ENCODE measurements around the gene PRICKLE1.

Gene PRICKLE1

GRCh38 chr12:42446761-42447160 is 142.8 kb downstream of the PRICKLE1 start:
- DNase-seq: no peak

- DNase-seq: no peak
Observed at GRCh38 chr12:42445891-42446290, 143.7 kb downstream of the PRICKLE1 start.

GRCh38 chr12:42444192-42444943 is 145.2 kb downstream of the PRICKLE1 start:
- DNase-seq: no peak

GRCh38 chr12:42442888-42443287 is 146.7 kb downstream of the PRICKLE1 start:
- no peak for DNase-seq

DNA sequence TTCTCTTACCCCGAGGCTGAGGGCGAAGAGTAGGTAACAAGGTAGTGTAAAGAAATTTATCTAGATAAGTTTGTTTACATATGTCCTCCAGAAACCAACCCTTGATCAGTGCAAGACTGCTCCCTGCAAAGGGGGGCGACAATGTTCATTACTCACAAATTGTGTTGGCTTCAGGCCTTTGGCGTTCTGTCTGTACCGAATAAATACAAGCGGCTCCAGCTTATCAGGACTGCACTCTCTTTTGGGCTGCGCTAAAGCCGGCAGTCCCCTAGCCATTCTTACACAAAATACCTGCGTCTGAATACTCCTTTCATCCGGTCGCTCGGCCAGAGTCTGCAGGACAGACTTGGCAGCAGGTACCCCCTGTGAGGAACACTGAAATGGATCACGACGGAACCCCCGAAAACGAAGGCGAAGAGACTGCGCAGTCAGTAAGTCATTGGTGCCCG is 147.2 kb downstream of the PRICKLE1 start:
- DNase-seq: no peak

DNA sequence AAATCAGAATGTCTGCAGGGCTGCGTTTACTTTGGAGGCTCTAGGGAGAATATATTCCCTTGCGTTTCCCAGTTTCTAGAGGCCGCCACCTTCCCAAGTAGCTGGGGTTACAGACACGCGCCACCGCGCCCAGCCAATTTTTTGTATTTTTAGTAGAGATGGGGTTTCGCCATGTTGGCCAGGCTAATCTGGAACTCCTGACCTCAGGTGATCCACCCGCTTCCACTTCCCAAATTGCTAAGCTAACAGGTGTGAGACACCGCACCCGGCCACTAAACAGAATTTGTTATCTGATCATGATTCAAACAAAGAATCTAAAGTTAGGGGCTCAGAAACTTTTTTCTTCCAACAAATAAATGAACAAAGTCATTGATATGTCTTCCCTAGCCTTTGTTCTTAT is 148.9 kb downstream of the PRICKLE1 start:
- DNase-seq: no peak

DNA sequence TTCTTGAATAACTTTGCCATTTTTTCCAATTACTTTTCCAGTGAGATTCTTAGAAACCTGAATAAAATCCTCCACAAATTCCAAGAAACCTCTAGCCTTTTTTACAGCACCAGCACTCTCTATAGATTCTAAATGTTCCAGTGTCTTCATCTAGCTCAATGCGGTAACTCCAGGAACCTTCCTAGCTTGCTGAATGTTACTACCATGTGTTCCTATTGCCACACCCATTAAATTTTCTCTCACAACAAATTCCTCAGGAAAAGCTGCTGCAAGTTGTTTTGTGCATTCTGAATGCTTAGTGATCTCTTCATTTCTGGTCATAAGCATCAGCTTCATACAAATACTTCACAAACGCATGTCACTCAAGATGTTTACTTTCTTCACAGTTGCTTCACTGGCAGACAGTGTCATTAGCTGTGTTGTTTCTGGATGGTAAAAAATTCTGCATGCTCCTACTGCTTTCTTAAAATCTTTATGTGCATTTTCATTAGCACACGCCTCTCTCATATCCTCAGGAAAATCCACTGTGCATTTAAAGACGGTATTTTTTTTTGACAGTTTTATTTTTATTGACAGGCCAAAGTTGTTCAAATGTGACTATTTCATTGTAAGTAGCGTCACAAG is 156.9 kb downstream of the PRICKLE1 start:
- DNase-seq: no peak

DNA sequence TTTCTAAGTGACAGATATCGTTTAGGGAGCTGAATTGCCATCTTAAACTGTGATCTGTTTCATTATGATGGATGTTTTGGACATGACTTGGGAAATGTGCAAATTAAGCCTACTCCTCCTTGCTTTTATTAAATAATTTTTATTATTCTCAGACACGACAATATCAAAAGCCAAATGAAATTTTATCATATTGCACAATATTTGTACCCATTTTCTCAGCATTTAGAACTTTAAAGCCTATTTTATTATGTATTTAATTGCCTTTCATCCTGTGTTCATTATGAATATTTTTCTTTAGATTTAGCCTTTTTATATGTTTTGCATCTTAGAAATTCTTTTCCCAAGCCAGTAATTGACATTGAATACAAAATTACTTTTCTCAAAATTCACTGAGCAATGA is 160.7 kb downstream of the PRICKLE1 start:
- no peak for DNase-seq

- no peak for DNase-seq
Observed at GRCh38 chr12:42426746-42427145, 162.8 kb downstream of the PRICKLE1 start.

- no peak for DNase-seq
Observed at GRCh38 chr12:42422785-42423184, 166.8 kb downstream of the PRICKLE1 start.

GRCh38 chr12:42421844-42422779 is 167.4 kb downstream of the PRICKLE1 start:
- no peak for DNase-seq

GRCh38 chr12:42420395-42420794 is 169.2 kb downstream of the PRICKLE1 start:
- no peak for DNase-seq

- DNase-seq: no peak
Observed at GRCh38 chr12:42410340-42410739, 179.2 kb downstream of the PRICKLE1 start.

DNA sequence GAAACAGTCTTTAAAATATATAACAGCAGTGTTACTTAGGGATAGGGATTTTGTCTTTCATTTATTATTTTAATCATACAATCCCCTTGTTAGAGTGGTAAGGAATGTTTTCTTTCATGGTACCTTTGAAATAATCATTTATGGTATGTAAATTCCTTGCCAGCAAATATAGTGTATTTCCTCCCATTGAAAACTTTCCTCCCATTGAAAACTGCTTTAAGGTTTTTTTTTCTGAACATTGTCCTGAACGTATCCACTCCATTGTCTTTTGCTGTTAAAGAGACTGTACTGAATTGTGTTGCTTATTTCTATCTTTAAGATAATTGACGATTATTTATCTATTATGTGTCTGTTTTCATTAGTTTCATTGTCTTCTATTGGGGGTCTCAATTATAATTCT is 180.1 kb downstream of the PRICKLE1 start:
- DNase-seq: no peak

- DNase-seq: no peak
Observed at GRCh38 chr12:42407306-42407705, 182.2 kb downstream of the PRICKLE1 start.
